HK-2 (cell line): ENCODE results near the gene HAO2.

ENCODE experiments used
- DNase-seq: peaks from one replicate; pipeline ENCODE4 v3.0.0-alpha.2; 2018; ENCODE audit not compliant: unreplicated experiment

The HAO2 gene

DNA sequence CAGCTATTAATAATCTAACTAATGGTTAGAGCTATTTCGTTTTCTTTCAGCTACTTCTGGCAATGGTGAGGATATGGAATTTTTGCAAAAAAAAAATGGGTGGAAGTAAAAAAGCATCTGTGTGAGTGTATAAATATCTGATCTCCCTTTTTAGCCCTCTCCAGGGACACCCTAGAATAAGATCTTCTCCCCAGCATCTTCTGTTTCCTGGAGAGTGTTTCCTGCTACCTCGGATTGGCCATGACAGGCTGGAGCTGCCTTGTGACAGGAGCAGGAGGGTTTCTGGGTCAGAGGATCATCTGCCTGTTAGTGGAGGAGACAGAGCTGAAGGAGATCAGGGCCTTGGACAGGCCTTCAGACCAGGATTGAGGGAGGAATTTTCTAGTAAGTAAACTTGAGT lies 70.2 kb downstream of the HAO2 start:
- no peak for DNase-seq

DNA sequence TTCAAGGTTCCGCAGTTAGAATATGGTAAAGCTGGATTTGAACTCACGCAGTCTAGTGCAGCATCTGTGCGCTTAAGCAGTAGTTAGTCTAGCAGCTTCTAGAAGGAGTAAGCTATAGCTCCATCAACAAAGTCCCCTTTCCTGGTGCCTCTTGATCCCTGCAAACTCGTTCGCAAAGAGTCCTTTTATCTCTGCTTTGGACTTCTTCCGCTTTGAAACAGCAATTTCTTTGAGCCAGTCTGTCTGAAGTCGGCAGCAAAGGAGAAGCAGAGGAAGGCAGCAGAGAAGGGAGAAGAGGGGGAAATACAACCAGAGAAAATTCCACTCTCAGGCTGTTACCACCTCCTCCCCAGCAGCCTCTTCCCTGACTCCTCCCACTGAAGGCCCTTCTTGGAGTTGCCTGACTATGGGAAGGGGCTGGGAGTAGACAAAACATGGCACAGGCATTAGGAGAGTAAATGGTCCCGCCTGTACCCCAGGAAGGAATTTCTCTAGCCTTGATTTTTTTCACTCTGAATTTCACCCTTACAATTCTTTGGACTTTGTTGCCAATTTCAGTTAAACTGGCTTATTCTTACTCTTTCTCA lies 72.2 kb downstream of the HAO2 start:
- DNase-seq, result no peak

DNA sequence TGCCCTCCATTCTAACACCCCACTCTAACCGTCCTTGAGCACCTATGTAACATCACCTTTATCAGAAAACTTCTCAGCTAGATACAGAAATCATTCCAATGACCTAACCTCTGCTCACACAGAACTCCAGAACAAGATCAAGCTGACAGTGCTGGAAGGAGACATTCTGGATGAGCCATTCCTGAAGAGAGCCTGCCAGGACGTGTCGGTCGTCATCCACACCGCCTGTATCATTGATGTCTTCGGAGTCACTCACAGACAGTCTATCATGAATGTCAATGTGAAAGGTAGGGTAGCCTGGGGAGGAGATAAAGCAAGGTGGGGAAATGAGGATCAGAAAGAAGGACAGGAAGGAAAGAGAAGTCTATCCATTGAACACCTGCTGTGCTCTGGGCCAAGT lies 74.2 kb downstream of the HAO2 start:
- DNase-seq, result no peak
